Activated T-cell treated with anti-CD3 and anti-CD28 coated beads, Interleukin-2, amount 50 U/mL, for 4 hours (primary cell): ENCODE data around the gene TMEM151A. TPM values are rescaled to one million over a fixed set of nuclear protein-coding genes. Genes with fewer than 3 reads are reported as not detected.

ENCODE experiments used
- ATAC-seq, 2 donors: fragments of 200-7000 bp; cut with Tn5 transposase; one replicate each; pipeline ENCODE4 v1.10.0; 2021
- DNase-seq: peaks from one replicate; pipeline ENCODE4 v3.0.0-alpha.2; 2020
- H3K27me3 Mint-ChIP-seq: one replicate; pipeline ENCODE4 v1.8.0; 2021; ENCODE audit warnings: low read depth, mixed read lengths
- H3K36me3 Mint-ChIP-seq: one replicate; pipeline ENCODE4 v1.8.0; 2022; ENCODE audit warnings: mixed read lengths; ENCODE audit not compliant: insufficient read depth
- H3K4me1 Mint-ChIP-seq: one replicate; pipeline ENCODE4 v1.8.0; 2021; ENCODE audit warnings: low read depth, mixed read lengths
- H3K4me3 Mint-ChIP-seq: one replicate; pipeline ENCODE4 v1.8.0; 2021; ENCODE audit warnings: mild to moderate bottlenecking, moderate library complexity, mixed read lengths
- H3K9me3 Mint-ChIP-seq: one replicate; pipeline ENCODE4 v1.8.0; 2021; ENCODE audit warnings: mixed read lengths
- total RNA-seq, 3 donors: library from RNA; stranded (reverse); gene quantifications; one replicate each; pipeline ENCODE4 v1.2.1, GENCODE V29; 2021

TMEM151A gene
- total RNA-seq, 3 donors from 2014 or later, result 0.11 TPM; not detected in 2

DNA sequence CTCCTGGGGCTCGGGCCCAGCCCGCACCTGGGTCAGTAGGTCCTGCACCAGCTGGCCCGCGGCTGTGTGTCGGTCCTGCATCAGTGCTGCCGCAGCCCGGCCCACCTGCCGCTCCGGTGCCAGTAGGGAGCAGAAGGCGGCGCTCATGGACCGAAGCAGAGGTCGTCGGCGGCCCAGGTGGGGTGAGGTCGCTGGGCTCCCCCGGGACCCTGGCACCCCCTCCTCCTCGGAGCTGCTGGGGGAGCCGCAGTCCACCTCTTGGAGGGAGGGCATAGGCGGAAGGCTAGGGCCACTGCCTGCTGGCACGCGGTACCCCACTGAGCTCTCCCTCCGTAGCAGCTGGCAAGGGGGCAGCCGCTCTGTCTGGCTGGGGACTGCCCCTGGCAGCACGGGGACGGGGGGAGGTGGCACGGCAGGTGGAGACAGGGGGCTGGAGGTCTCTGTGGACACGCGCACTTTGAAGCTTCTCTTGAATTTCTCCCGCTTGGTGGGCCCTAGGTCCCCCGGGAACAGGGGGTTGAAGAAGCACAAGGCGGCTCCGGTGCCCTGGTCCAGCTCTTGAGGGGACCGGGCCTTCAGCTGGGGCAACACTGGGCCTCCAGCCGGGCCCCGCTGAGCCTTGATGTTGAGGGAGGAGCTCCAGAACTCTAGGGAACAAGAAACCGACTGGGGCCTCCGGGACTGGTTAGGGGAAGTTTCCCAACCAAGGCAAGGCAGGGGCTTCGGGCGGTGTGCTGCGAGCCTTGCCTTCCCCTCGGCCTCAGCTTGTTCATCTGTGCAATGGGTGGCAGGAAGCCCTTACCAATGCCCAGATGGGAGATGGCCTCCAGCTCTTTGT, 43.1 kb downstream of the TMEM151A start:
- Mint-ChIP-seq H3K36me3 (peaks cover 8% of the 10 kb centered on the region), H3K4me1 (peaks cover 20% of the 10 kb centered on the region), H3K4me3 (peak overlapping the region; percentile 50), H3K9me3 (no peaks in the 10 kb centered on the region), H3K27me3 (no peaks in the 10 kb centered on the region)
- ATAC-seq (no peak), DNase-seq (no peak)

DNA sequence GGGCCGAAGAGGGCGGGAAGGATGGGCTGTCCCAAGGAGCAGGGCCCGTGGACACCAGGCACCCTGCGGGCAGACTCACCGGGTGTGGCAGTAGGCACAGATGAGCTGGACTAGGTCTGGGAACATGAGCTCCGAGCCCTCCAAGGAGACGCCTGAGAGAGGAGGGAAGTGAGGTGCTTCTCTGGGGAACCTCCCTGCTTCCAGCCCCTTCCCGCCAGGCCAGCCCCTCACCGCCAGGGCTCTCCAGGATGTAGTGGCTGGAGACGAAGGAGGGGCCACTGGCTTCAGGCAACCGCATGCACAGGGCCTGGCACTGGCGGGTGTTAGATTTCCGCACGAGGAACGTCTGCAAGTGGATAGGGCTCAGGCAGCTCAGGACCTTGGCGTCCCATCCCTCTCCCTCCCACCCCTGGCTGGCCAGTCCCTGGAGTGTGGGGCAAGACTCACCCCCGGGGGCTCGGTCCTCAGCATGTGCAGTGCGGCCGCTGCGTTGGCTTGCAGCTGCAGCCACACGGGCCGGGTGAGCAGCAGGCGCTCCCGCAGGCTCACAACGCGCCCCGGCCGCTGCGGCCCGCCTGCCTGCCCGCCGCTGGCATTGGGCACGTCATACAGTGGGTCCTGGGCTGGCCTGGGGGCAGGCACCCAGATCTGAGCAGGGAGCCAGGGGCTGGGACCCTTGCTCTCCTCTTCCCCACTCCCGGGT, 44.0 kb downstream of the TMEM151A start:
- Mint-ChIP-seq H3K27me3 (no peaks in the 10 kb centered on the region), H3K9me3 (no peaks in the 10 kb centered on the region), H3K4me1 (peaks cover 20% of the 10 kb centered on the region), H3K36me3 (peaks cover 11% of the 10 kb centered on the region), H3K4me3 (peak overlapping the region; percentile 80)
- ATAC-seq (peak; percentile 18 to 24), DNase-seq (no peak)

DNA sequence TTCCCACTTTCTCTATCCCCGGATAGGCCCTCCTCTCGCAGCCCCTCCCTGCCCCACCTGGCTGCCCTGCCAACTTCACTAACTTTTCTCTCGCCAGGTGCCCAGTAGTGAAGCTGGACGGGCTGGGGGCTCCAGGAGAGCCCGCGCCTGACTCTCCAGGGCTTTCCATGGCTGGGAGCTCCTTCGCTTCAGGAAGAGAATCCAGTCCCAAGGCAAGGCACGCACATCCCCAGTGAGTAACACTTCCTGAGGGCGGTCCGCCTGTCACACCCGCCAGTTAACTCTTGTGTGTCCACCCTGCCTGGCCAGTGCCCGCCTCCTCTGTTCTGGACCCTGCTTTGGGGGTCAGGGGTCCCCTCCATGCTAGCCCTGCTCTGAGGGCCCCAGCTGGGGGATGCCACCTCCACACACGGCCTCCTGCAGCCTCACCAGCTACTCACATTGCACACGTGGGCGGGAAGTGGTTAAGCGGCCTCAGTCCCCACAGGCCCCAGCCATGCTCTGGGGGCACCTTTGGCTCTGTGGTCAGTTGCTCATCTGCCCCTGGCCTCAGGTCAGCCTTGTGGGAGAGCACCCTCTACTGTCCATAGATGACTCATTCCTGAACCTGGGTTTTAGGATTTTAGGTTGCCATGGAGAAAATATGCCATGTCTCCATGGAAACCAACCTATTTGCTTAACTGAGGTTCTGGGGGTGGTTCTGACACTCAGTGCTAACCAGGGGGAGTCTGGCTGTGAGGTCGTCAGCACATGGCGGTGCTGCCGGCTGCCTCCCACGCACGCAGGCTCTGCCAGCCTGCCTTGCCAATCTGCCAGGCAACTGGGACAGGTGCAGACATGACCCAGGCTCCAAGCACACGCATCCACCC, 44.8 kb downstream of the TMEM151A start, which contains the start of gene RIN1:
RIN1 (minus strand) TSS at position 201 of the 869 bp plus-strand sequence; CDS start at position 169, 32 bp downstream.
- no peaks in the 10 kb centered on the region for H3K27me3 Mint-ChIP-seq
- H3K4me1 Mint-ChIP-seq, result peaks cover 20% of the 10 kb centered on the region
- no peaks in the 10 kb centered on the region for H3K9me3 Mint-ChIP-seq
- H3K4me3 Mint-ChIP-seq, result peak within 1 kb of the TSS; percentile 80
- peak; percentile 80 to 85 for ATAC-seq
- no peak for DNase-seq
- peaks cover 18% of the 10 kb centered on the region for H3K36me3 Mint-ChIP-seq

DNA sequence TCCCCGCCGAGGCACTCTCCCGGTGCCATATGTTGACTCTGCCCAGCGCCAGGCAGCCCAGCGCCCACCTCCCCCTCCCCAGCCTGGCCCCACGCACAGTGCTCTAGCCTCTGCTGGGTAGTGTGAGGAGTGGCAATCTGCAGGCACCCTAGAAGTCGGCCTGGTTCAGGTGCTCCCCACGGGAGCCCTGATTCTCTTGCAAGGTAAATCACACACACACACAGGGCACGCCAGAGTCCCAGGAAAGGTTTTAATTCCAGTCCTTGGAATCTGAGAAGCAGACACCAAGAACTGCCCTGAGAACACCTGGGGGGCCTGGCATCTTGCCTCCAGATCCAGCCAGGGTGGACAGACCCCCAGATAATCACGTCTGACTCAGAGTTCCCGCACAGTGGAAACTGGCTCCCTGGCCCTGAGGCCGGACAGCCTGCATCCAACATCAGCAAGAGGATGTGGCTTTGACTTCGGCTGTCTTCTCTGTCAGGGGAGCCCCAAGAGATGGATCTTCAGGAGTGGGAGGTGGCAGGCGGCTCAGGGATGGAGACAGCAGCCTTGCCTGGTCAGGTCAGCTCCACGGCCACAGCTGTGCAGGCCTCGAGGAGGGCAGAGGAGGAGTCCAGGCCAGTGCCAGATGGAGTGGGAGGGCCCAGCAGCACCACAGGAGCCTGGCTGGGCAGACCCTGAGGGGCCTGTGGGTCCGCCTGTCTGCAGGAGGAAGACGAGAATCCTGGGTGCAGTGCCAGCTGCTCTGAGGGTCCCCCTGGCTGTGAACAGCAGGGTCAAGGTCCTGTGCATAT, 45.6 kb downstream of the TMEM151A start:
- Mint-ChIP-seq H3K4me3 (peak overlapping the region; percentile 80), H3K9me3 (no peaks in the 10 kb centered on the region), H3K4me1 (peaks cover 20% of the 10 kb centered on the region), H3K27me3 (no peaks in the 10 kb centered on the region), H3K36me3 (peaks cover 25% of the 10 kb centered on the region)
- DNase-seq (no peak), ATAC-seq (no peak)

DNA sequence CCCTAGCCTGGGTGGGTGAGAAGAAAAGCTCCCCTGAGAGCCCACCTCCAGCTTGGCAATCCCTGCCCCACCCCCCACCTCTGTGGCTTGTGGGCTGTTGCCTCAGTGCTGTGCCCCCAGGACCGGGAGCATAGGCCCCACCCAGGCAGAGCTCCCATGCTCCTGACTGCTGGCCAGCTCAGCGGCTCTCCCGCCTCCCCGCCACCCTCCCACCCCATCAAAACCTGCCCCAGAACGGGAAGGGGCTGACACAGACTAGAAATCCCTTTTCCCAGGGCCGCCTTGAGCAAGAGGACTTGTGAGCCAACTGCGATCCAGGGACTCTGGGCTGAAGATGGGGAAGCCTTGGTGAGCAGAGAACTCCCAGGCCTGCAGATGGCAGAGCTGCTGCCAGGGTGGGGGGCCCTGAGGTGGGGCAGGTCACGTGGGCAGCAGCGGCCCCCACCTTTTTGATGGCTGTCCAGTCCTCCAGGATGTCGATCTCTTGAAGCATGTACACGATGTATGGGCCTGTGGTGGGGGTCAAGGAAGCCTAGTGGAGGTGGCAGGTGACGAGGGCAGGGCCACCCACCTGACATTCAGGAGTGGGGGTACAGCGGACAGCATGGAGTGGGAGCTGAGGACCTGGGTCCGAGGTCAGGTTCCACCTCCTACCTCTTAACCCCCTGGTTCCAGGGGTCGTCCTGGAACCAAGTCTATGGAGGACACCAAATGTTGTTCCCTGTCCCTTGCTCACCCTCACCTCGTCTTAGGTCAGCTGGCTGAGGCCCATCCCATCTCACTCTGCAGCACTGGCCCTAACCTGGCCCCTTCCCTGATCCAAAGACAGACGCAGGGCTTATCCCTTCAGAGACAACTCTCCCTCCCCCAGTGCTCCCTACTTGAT, 46.8 kb downstream of the TMEM151A start:
- ATAC-seq (no peak), DNase-seq (no peak)
- H3K27me3 Mint-ChIP-seq, result no peaks in the 10 kb centered on the region
- no peaks in the 10 kb centered on the region for H3K9me3 Mint-ChIP-seq
- no peak overlapping the region for H3K4me3 Mint-ChIP-seq
- peaks cover 29% of the 10 kb centered on the region for H3K4me1 Mint-ChIP-seq
- H3K36me3 Mint-ChIP-seq, result peaks cover 31% of the 10 kb centered on the region

DNA sequence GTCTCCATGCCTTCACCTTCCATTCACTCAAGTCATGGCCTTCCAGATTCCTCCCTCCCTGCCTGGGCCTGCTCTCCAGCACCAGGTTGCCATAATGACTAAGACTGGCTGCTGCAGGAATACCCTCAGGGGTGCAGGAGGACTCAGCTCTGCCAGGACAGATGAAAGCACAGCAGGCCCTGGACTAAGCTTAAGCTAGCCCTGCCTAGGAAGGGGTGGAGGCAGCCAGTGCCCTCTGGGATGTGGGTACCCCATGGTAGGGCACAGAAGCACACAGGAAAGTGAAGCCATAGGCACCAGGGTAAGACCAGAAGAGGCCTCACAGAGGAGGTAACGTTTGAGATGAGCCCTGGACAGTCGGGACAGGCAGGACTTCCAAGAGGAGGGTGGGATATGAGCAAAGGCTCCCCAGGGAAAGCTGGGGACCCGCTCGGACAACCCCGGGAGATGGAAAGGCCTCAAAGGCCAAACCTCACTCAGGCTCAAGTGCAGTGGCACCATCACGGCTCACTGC, 47.5 kb downstream of the TMEM151A start:
- ATAC-seq (no peak), DNase-seq (no peak)
- no peaks in the 10 kb centered on the region for H3K27me3 Mint-ChIP-seq
- peaks cover 31% of the 10 kb centered on the region for H3K36me3 Mint-ChIP-seq
- no peaks in the 10 kb centered on the region for H3K9me3 Mint-ChIP-seq
- H3K4me1 Mint-ChIP-seq, result peaks cover 36% of the 10 kb centered on the region
- H3K4me3 Mint-ChIP-seq, result no peak overlapping the region

DNA sequence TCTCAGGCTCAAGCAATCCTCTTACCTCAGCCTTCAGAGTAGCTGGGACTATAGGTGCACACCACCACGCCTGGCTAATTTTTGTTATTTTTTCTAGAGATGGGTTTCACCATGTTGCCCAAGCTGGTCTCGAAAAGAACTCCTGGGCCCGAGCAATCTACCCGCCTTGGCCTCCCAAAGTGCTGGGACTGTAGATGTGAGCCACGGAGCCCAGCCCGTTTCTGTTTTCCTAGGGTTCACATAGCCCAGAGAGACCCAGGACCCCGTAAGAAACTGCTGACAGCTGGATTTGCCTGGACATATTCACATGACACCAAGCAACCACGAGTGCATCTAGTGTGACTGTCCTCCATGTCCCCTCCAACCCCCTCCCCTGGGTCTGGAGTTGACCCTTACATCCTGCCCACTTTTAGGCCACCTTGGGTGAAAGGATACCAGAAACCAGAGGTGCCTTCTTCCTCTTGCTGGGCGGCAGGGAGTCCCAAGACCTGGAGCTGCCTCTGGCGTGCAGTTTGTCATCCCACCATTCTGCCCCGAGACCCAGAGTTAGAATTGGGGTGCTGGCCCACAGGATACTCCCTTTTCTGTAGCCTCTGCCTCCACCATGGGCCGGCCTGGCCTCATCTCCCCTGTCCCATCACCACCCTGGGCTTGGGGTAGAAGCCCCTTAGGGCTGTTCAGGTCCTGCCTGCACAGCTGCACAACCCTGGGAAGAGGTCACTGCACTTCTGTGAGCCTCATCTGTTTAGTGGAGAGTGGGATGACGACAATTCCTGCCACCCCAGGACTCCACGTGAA, 48.2 kb downstream of the TMEM151A start:
- no peak overlapping the region for H3K4me3 Mint-ChIP-seq
- no peak for ATAC-seq
- H3K27me3 Mint-ChIP-seq, result no peaks in the 10 kb centered on the region

DNA sequence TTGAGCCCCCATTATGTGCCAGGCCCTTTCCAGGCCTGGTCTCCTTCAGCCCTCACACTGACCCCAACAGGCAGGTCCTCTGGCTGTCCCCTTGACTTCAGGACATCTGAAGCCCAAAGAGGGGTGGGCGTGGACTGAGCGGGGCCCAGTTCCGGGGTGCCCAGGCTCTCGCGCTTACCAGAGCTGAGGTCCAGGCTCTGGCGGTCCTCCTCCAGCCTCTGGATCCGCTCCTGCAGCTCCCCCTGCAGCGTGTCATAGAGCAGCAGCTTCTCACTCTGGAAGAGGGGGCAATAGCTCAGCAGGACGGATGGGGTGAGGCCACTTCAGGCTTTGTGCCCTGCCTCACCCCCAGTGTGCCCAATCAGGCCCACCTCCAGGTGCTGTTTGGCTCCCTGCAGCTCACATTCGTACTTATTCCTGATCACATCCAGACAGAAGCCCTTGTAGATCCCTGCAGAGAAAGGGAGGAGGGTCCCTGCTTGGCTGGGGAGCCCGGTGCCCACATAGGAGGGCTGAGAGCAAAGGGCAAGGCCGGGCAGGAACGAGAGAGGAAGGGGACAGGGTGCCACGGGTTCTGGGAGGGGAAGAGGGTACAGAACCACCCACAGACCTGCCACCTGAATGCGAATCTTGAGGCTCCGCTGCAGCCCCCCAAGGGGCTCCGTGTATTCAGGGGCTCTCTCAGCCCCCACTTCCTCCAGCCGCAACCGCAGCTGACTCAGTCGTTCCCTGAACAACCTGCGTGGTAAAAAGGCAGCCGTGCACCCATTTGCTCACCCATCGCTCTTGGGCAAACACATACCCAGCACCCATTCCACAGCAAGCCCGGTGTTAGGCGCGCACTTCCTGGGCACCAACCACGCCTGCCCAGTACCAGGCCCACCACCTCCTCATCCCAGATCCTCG, 49.2 kb downstream of the TMEM151A start:
- DNase-seq (no peak), ATAC-seq (no peak)
- Mint-ChIP-seq H3K4me3 (no peak overlapping the region), H3K9me3 (no peaks in the 10 kb centered on the region), H3K27me3 (no peaks in the 10 kb centered on the region), H3K4me1 (peaks cover 42% of the 10 kb centered on the region), H3K36me3 (peaks cover 31% of the 10 kb centered on the region)

More for the DNA sequence above, 48.2 kb downstream of the TMEM151A start:
- no peak for DNase-seq
- Mint-ChIP-seq H3K9me3 (no peaks in the 10 kb centered on the region), H3K4me1 (peaks cover 39% of the 10 kb centered on the region), H3K36me3 (peaks cover 31% of the 10 kb centered on the region)

DNA sequence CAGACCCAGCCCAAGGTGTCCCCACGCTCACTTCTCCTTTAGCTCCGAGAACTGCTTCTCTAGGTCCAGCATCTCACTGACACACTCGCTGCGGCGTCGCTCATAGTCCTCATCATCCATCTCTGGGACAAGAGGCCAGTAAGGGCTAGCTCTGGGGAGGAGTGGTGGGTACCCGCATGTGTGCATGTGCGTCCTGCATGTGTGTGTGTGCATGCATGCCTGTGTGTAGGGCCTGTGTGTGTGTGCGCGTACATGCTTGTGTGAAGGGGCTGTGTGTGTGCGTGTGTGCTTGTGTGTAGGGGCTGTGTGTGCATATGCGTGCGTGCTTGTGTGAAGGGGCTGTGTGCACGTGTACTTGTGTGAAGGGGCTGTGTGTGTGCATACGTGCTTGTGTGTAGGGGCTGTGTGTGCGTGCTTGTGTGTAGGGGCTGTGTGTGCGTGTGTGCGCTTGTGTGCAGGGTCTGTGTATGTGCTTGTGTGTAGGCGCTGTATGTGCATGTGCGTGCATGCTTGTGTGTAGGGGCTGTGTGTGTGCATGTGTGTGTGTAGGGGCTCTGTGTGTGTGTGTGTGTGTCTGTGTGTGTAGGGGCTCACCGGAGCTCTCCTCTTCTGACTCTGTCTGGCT, 49.9 kb downstream of the TMEM151A start:
- no peaks in the 10 kb centered on the region for H3K27me3 Mint-ChIP-seq
- H3K36me3 Mint-ChIP-seq, result peaks cover 31% of the 10 kb centered on the region
- DNase-seq (no peak), ATAC-seq (no peak)
- no peaks in the 10 kb centered on the region for H3K9me3 Mint-ChIP-seq
- H3K4me1 Mint-ChIP-seq, result peaks cover 41% of the 10 kb centered on the region
- no peak overlapping the region for H3K4me3 Mint-ChIP-seq

DNA sequence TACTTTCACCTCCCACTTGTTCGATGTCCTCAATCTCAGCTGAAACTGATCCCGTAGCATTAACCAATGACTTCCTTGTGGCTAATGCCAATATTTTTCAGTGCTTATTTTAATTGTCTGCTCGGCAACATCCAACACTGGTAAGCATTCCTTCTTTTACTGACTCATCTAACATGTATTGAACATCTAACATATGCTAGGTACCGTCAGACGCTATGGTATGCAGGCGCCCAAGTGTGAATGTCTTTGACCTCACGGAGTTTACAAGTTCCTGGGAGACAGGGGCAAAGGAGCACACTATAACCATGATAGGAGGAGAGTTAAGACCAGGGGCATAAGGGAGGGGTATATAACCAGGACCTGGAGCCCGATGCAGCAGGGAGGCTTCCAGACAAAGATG, 51.5 kb downstream of the TMEM151A start:
- no peaks in the 10 kb centered on the region for H3K27me3 Mint-ChIP-seq
- no peak for ATAC-seq
- H3K4me3 Mint-ChIP-seq, result peak overlapping the region; percentile 96
- peaks cover 29% of the 10 kb centered on the region for H3K36me3 Mint-ChIP-seq
- no peaks in the 10 kb centered on the region for H3K9me3 Mint-ChIP-seq
- no peak for DNase-seq
- H3K4me1 Mint-ChIP-seq, result peaks cover 37% of the 10 kb centered on the region
